DMS 273 (cell line): ENCODE measurements around the gene IRAK2.

Experiments used
- DNase-seq: peaks from one replicate; lab custom pipeline; 2025; ENCODE audit not compliant: unreplicated experiment; lab: John Stamatoyannopoulos, UW

The IRAK2 gene

GRCh38 chr3:10187944-10188343 lies 23.2 kb downstream of the IRAK2 start:
- no peak for DNase-seq

- DNase-seq, result no peak
Measured at GRCh38 chr3:10188804-10189556, 24.3 kb downstream of the IRAK2 start.

- peak; percentile 91 for DNase-seq
Measured at GRCh38 chr3:10189557-10190354, 25.0 kb downstream of the IRAK2 start.

- DNase-seq, result peak; percentile 32
Measured at GRCh38 chr3:10192953-10193691, 28.4 kb downstream of the IRAK2 start.

GRCh38 chr3:10193692-10194327 lies 29.1 kb downstream of the IRAK2 start:
- DNase-seq, result no peak

GRCh38 chr3:10194328-10195071 lies 29.8 kb downstream of the IRAK2 start:
- peak; percentile 36 for DNase-seq

GRCh38 chr3:10195366-10196089 lies 30.8 kb downstream of the IRAK2 start:
- DNase-seq, result no peak

- DNase-seq, result no peak
Measured at GRCh38 chr3:10196389-10197052, 31.8 kb downstream of the IRAK2 start.

- no peak for DNase-seq
Measured at GRCh38 chr3:10198226-10198625, 33.5 kb downstream of the IRAK2 start.

- no peak for DNase-seq
Measured at GRCh38 chr3:10198761-10199649, 34.3 kb downstream of the IRAK2 start.

- no peak for DNase-seq
Measured at GRCh38 chr3:10204921-10205320, 40.2 kb downstream of the IRAK2 start.

GRCh38 chr3:10205451-10206165 lies 40.9 kb downstream of the IRAK2 start:
- DNase-seq, result no peak

- no peak for DNase-seq
Measured at GRCh38 chr3:10206166-10206511, 41.4 kb downstream of the IRAK2 start.

GRCh38 chr3:10213156-10213792 lies 48.6 kb downstream of the IRAK2 start:
- DNase-seq, result no peak

GRCh38 chr3:10215578-10216368 lies 51.1 kb downstream of the IRAK2 start:
- no peak for DNase-seq

GRCh38 chr3:10217359-10217758 lies 52.6 kb downstream of the IRAK2 start:
- DNase-seq, result no peak
